HG02884 (cell line): ENCODE data around the gene ENPP6.
"Not testable (repeated sequence)": the region's sequence is repeated elsewhere in the genome, so short reads cannot be mapped to it uniquely, and the experiment has no call there.

Experiments used
- ATAC-seq: cut with Tn5 transposase; IDR thresholded peaks from one replicate; pipeline ENCODE4 v1.9.1; 2021; ENCODE audit warnings: mild to moderate bottlenecking, moderate library complexity; ENCODE audit not compliant: unreplicated experiment

The ENPP6 gene

GRCh38 chr4:184237612-184238011 is 19.9 kb upstream of the ENPP6 start:
- no peak for ATAC-seq

DNA sequence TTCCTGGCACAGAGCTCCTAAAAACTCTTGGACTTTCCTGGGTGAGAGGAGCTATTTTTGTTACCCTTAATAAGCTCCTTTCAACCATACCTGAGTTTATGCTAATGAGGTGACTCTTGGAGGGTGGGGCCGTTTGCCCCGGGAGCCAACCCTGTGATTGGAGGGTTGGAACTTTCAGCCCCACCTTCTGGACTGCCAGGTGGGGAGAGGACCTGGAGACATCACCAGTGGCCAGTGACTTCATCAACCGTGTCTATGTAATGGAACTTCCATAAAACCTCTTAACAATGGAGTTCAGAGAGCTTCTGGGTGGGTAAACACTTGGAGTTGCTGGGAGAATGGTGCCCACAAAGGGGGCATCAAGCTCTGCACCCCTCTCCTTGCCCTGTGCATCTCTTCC is 17.9 kb upstream of the ENPP6 start:
- ATAC-seq, result no peak

DNA sequence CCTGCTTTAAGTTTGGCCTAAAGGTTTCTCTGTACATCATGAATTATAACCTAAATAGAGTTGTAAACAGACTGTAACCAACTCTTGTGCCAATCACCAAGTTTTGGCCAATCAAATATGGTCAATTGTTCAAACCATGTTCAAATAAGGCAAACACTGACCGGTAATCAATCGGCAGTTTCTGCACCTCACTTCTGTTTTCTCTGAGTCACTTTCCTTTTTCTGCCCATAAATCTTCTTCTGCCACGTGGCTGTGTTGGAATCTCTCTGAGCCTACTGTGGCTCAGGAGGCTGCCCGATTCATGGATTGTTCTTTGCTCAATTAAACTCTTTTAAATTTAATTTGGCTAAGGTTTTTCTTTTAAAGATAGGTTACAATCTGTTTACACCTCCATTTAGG is 16.5 kb upstream of the ENPP6 start:
- ATAC-seq, result no peak

DNA sequence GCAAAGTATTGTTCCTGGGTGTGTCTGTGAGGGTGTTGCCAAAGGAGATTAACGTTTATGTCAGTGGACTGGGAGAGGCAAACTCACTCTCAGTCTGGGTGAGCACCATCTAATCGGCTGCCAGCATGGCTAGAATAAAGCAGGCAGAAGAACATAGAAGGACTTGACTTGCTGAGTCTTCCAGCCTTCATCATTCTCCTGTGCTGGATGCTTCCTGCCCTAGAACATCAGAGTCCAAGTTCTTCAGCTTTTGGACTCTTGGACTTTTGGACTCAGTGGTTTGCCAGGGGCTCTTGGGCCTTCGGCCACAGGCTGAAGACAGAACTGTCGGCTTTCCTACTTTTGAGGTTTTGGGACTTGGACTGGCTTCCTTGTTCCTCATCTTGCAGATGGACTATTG is 15.3 kb upstream of the ENPP6 start:
- ATAC-seq, result no peak

DNA sequence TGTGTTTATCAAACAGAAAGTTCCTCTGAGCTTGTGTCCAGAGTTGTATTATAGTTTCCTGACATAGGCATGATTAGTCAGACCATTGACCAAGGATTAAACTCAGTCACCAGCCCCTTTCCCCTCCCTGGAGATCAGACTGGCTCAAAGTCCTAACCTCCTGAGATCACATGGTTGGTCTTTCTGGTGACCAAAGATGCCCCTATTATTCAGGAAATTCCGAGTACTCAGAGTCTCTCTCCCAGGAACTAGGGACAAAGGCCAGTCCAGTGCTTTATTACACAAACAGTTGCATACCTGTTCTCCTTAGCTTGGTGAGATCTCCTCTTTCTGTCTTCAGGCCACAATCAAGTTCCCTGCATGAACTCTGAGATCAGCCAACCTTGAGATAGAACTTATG is 14.5 kb upstream of the ENPP6 start:
- ATAC-seq, result no peak

- ATAC-seq, result no peak
Observed at GRCh38 chr4:184231573-184231972, 13.9 kb upstream of the ENPP6 start.

- ATAC-seq, result no peak
Observed at GRCh38 chr4:184228056-184228705, 10.5 kb upstream of the ENPP6 start.

GRCh38 chr4:184216515-184216914 is 1.2 kb downstream of the ENPP6 start:
- ATAC-seq, result no peak

- no peak for ATAC-seq
Observed at GRCh38 chr4:184215709-184216328, 1.9 kb downstream of the ENPP6 start.

DNA sequence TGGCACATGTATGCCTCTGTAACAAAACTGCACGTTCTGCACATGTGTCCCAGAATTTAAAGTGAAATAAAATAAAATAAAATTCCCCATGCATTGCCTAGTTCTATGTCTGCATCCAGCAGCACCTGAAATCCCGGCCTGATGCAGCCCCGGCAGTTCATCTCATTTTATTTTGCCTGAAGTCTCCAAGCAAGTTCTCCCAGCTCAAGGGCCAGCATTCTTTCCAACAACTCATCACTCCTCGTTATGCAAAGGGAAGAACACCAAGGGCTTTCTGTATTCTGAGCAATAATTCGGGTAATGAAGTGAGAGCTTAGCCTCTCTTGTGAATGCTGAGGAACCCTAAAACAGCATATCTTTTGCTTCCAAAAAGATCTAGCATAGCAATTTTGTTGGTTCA is 2.7 kb downstream of the ENPP6 start:
- ATAC-seq, result no peak

DNA sequence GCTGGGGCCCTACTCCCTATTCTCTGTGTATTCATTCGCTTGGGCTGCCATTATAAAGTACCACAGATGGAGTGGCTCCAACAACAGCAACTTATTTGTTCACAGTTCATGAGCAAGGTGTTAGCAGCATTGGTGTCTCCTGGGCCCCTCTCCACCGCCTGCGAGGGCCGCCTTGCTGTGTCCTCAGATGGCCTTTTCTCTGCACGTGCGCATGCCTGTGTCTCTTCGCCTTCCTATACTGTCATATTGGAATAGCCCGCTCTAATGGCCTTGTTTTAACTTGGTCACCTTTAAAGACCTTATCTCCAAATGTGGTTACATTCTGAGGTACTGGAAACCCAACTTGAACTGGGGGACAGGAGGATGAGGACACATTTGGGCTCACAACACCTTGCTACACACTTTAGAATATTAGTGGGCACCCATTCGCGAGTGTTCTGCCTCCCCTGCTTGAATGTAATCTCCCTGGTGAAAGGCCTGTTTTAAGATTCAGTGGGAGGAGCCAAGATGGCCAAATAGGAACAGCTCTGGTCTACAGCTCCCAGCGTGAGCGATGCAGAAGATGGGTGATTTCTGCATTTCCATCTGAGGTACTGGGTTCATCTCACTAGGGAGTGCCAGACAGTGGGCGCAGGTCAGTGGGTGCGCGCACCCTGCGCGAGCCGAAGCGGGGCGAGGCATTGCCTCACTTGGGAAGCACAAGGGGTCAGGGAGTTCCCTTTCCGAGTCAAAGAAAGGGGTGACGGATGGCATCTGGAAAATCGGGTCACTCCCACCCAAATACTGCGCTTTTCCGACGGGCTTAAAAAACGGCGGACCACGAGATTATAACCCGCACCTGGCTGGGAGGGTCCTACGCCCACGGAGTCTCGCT is 9.7 kb downstream of the ENPP6 start:
- ATAC-seq, result not testable (repeated sequence)

GRCh38 chr4:184205243-184205642 is 12.4 kb downstream of the ENPP6 start:
- no peak for ATAC-seq

- no peak for ATAC-seq
Observed at GRCh38 chr4:184203300-184203699, 14.4 kb downstream of the ENPP6 start.

- no peak for ATAC-seq
Observed at GRCh38 chr4:184201179-184201578, 16.5 kb downstream of the ENPP6 start.

DNA sequence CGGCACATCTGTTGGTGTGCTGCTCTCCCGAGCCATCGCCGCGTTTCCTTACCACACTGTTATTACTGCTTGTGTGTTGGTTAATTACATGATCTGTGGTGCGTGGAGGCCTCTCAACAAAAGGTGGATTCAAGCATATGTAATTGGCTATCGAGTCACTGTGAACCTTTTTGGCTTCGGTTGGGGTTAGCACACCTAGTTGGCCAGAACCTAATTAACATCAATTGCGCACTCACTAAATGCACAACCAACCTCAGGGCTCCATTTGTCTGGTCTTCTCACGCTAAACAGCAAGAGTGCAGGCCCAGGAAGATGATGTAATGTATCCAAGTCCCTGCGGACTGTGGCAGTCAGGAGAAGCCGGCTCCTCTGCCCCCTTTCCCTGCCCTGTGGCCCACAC is 17.4 kb downstream of the ENPP6 start:
- ATAC-seq, result no peak

GRCh38 chr4:184199780-184200179 is 17.9 kb downstream of the ENPP6 start:
- ATAC-seq, result no peak

DNA sequence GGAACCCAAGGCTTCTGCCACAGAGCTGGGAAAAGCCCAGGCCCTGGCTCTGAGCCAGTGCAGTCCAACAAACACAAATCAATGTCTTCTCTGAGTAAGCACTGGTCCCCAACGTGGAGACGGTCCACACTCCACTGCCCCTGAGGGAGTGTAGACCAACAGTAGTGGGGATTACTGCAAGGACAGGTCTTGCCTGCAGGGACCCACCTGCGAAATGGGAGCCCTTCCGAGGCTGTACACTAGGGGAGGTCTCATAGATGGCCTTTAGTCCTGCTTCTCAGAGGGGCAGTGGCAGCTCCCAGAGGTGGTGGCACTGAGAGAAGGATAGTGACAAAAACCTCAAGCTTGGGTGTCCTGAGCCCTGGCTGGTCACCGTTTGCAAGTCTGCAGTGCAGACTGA is 19.5 kb downstream of the ENPP6 start:
- ATAC-seq, result no peak

GRCh38 chr4:184197536-184198082 is 20.1 kb downstream of the ENPP6 start:
- no peak for ATAC-seq

- no peak for ATAC-seq
Observed at GRCh38 chr4:184196730-184197385, 20.8 kb downstream of the ENPP6 start.

DNA sequence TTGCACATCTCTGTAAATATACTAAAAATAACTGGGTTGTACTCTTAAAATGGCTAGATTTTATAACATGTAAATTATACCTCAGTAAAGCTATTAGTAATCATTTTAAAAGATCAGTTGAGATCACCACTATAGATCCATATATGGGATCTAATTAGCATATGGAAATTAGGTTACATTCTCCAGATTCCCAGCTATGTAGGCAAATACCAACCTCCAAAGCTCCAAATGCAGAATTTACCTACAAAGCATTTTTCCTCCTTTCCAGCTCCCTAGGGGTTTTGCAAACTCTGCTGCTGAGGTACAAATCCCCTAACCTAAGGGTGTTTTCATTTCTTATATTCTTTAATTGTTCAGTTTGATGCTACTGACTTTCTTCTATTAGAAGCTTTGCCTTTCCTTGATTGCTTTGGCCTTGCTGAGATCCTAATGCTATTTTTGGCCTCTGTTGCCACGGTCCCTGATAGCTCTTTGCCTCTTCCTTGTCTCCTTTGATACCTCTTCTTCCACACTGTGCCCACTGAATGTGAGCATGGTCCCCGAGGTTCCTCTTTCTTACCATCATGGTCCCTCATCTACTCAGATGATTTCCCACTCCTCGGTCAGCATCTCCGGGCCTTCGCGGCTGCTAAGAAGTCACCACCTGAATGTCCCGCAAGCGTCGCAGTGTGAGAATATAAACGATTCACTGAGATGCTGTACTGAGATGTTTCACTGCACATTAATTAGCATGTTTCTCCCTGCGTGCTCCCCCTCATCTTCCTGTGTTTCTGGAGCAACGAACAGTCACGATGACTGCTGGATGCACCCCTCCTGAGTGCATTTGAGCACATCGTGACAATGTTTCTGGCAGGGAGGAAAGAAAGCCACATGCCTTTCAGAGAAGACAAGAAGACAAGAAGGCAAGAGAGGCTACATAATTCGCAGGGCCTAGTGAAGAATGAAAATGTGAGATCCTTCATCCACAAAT is 23.8 kb downstream of the ENPP6 start:
- ATAC-seq, result no peak
